ENCODE data around the gene RGS7BP. TPM values are rescaled to one million over a fixed set of nuclear protein-coding genes. Genes with fewer than 3 reads are reported as not detected.

Gene RGS7BP
- total RNA-seq, 1 donor from 2014 or later: 0.56 TPM

- TF ChIP-seq CTCF (conservative IDR thresholded peaks at IDR 0.05): no peak
- no peak for DNase-seq (ENCODE audit: low read depth, low spot score)
These were observed 88.2 kb downstream of the RGS7BP start for GRCh38 chr5:64594025-64594424.

GRCh38 chr5:64594601-64595000, 88.8 kb downstream of the RGS7BP start:
- no peak for DNase-seq (ENCODE audit: low read depth, low spot score)
- no peaks in the 10 kb centered on the region for H3K36me3 Mint-ChIP-seq (ENCODE audit: low read depth)
- H3K9me3 Mint-ChIP-seq: no peaks in the 10 kb centered on the region
- no peak overlapping the region for H3K4me3 Mint-ChIP-seq
- H3K27me3 Mint-ChIP-seq (ENCODE audit: low read depth): no peaks in the 10 kb centered on the region
- TF ChIP-seq CTCF (conservative IDR thresholded peaks at IDR 0.05): no peak
- H3K27ac Mint-ChIP-seq (ENCODE audit: unreplicated experiment): no peak overlapping the region
- no peaks in the 10 kb centered on the region for H3K4me1 Mint-ChIP-seq

More at GRCh38 chr5:64594025-64594424, 88.2 kb downstream of the RGS7BP start:
- Mint-ChIP-seq H3K9me3 (no peaks in the 10 kb centered on the region), H3K4me3 (no peak overlapping the region), H3K27ac (ENCODE audit: unreplicated experiment) (no peak overlapping the region), H3K27me3 (ENCODE audit: low read depth) (no peaks in the 10 kb centered on the region), H3K36me3 (ENCODE audit: low read depth) (no peaks in the 10 kb centered on the region), H3K4me1 (no peaks in the 10 kb centered on the region)

- Mint-ChIP-seq H3K4me1 (no peaks in the 10 kb centered on the region), H3K9me3 (no peaks in the 10 kb centered on the region), H3K27ac (ENCODE audit: unreplicated experiment) (no peak overlapping the region), H3K27me3 (ENCODE audit: low read depth) (no peaks in the 10 kb centered on the region), H3K4me3 (no peak overlapping the region), H3K36me3 (ENCODE audit: low read depth) (no peaks in the 10 kb centered on the region)
- DNase-seq (ENCODE audit: low read depth, low spot score): no peak
- TF ChIP-seq CTCF (conservative IDR thresholded peaks at IDR 0.05): peak; percentile 60
These were observed 89.4 kb downstream of the RGS7BP start for GRCh38 chr5:64595031-64595855.

- no peak for TF ChIP-seq CTCF (conservative IDR thresholded peaks at IDR 0.05)
- DNase-seq (ENCODE audit: low read depth, low spot score): no peak
- no peak overlapping the region for H3K27ac Mint-ChIP-seq (ENCODE audit: unreplicated experiment)
- no peaks in the 10 kb centered on the region for H3K27me3 Mint-ChIP-seq (ENCODE audit: low read depth)
- H3K36me3 Mint-ChIP-seq (ENCODE audit: low read depth): no peaks in the 10 kb centered on the region
- H3K4me1 Mint-ChIP-seq: no peaks in the 10 kb centered on the region
- no peak overlapping the region for H3K4me3 Mint-ChIP-seq
- H3K9me3 Mint-ChIP-seq: no peaks in the 10 kb centered on the region
These were observed 93.4 kb downstream of the RGS7BP start for GRCh38 chr5:64599226-64599625.

- no peaks in the 10 kb centered on the region for H3K36me3 Mint-ChIP-seq (ENCODE audit: low read depth)
- peaks cover 15% of the 10 kb centered on the region for H3K27me3 Mint-ChIP-seq (ENCODE audit: low read depth)
- TF ChIP-seq CTCF (conservative IDR thresholded peaks at IDR 0.05): no peak
- H3K27ac Mint-ChIP-seq (ENCODE audit: unreplicated experiment): no peak overlapping the region
- H3K9me3 Mint-ChIP-seq: no peaks in the 10 kb centered on the region
- H3K4me3 Mint-ChIP-seq: no peak overlapping the region
- DNase-seq (ENCODE audit: low read depth, low spot score): no peak
- no peaks in the 10 kb centered on the region for H3K4me1 Mint-ChIP-seq
These were observed 97.9 kb downstream of the RGS7BP start for GRCh38 chr5:64603676-64604075.
